B cell (primary cell): ENCODE data around the gene EVX1.

Experiments used
- CTCF ChIP-seq: fragments of 200-600 bp; IDR thresholded peaks from one replicate; pipeline ENCODE4 v1.8.0; 2022; ENCODE audit warnings: antibody characterized with exemption, mild to moderate bottlenecking
- EZH2 ChIP-seq: IDR thresholded peaks from 2 replicates; pipeline ENCODE4 v1.6.1; 2012; ENCODE audit warnings: borderline replicate concordance, low read depth, mild to moderate bottlenecking, moderate library complexity, low read length; ENCODE audit not compliant: insufficient read depth, poor library complexity, severe bottlenecking

GRCh38 chr7:27199849-27200760 lies 42.5 kb upstream of the EVX1 start, which contains the start of gene HOXA13:
- TF ChIP-seq CTCF (no peak), EZH2 (peak; percentile 99)
